Breast epithelium (tissue), 4 donors: ENCODE data around the gene SYK. TPM values are rescaled to one million over a fixed set of nuclear protein-coding genes. Genes with fewer than 3 reads are reported as not detected.

Experiments used
- DNase-seq, 2 donors: peaks; one replicate each; pipeline ENCODE4 v3.0.0-alpha.2; 2019; ENCODE audit warnings: low spot score in 2 of 2
- H3K27ac ChIP-seq, 2 donors: fragments of 200-600 bp; sonication (generic) in 1 of 2; one replicate each; pipeline ENCODE4 v1.5.1; 2016 to 2019; ENCODE audit warnings: mild to moderate bottlenecking in 1 of 2
- H3K27me3 ChIP-seq, 2 donors: fragments of 200-600 bp; sonication (generic) in 1 of 2; one replicate each; pipeline versions ENCODE4 v1.5.1 to v1.6.0; 2017 to 2019; ENCODE audit warnings: control low read depth in 1 of 2, mild to moderate bottlenecking in 1 of 2
- H3K36me3 ChIP-seq: fragments of 200-600 bp; one replicate; pipeline ENCODE4 v1.5.1; 2019
- H3K4me1 ChIP-seq, 2 donors: fragments of 200-600 bp; sonication (generic); one replicate each; pipeline ENCODE4 v1.5.1; 2016 to 2019; ENCODE audit warnings: control low read depth in 1 of 2
- H3K4me3 ChIP-seq, 3 donors: fragments of 200-600 bp; sonication (generic); 1 replicate in 2 of 3; 2 replicates in 1 of 3; pipeline ENCODE4 v1.5.1; 2016 to 2019; ENCODE audit warnings: mild to moderate bottlenecking in 3 of 3, moderate library complexity in 2 of 3
- H3K9me3 ChIP-seq, 2 donors: fragments of 200-600 bp; sonication (generic) in 1 of 2; one replicate each; pipeline ENCODE4 v1.5.1; 2016 to 2019; ENCODE audit warnings: control low read depth in 1 of 2
- CTCF ChIP-seq, 3 donors: fragments of 450-650 bp; IDR thresholded peaks; one replicate each; pipeline ENCODE4 v1.5.1; 2016 to 2017; ENCODE audit warnings: antibody characterized with exemption in 3 of 3, mild to moderate bottlenecking in 3 of 3, moderate library complexity in 3 of 3
- POLR2A ChIP-seq: fragments of 450-650 bp; IDR thresholded peaks from one replicate; pipeline ENCODE4 v1.6.1; 2016; ENCODE audit warnings: antibody characterized with exemption, mild to moderate bottlenecking, moderate library complexity
- POLR2AphosphoS5 ChIP-seq, 3 donors: sonication (generic); formaldehyde crosslinking; IDR thresholded peaks; one replicate each; pipeline ENCODE4 v1.6.1; 2017; ENCODE audit warnings: antibody characterized with exemption in 3 of 3
- intact Hi-C: fragments of 100-400 bp; cut with DNase I; formaldehyde crosslinking; loops from one replicate; pipeline ENCODE4 v1.15.1; 2023; ENCODE audit warnings: low total_unique reads
- total RNA-seq, 3 donors: library from RNA; depleted of rRNA; stranded (reverse); fragments of >200 nt; gene quantifications; one replicate each; pipeline ENCODE4 v1.1.0, GENCODE V29; 2016

The SYK gene
- total RNA-seq, 3 donors from 2014 or later = 11.8 to 37.8 (median 25.9) TPM

GRCh38 chr9:90838581-90839154, 37.0 kb downstream of the SYK start:
- Histone ChIP-seq H3K9me3 (no peaks in the 10 kb centered on the region), H3K4me3 (no peak overlapping the region), H3K27me3 (no peaks in the 10 kb centered on the region), H3K27ac (no peak overlapping the region), H3K36me3 (no peaks in the 10 kb centered on the region), H3K4me1 (no peaks in the 10 kb centered on the region)
- intact Hi-C loops = loop anchor here (5.0 kb wide), 1 partner anchor 726 kb away; no protein-coding TSS in a partner anchor
- TF ChIP-seq POLR2A = no peak
- no peak for TF ChIP-seq CTCF (IDR thresholded peaks at IDR 0.05)
- TF ChIP-seq POLR2AphosphoS5 (IDR thresholded peaks at IDR 0.05) = no peak
- no peak for DNase-seq

- no peak overlapping the region for H3K4me3 ChIP-seq
- no peak overlapping the region for H3K27ac ChIP-seq
- TF ChIP-seq POLR2A = no peak
- TF ChIP-seq CTCF (IDR thresholded peaks at IDR 0.05) = no peak
- TF ChIP-seq POLR2AphosphoS5 (IDR thresholded peaks at IDR 0.05) = no peak
- no peaks in the 10 kb centered on the region for H3K36me3 ChIP-seq
- DNase-seq = no peak
- no peaks in the 10 kb centered on the region for H3K4me1 ChIP-seq
- H3K27me3 ChIP-seq = no peaks in the 10 kb centered on the region
- intact Hi-C loops = loop anchor here (5.0 kb wide), 1 partner anchor 727 kb away; no protein-coding TSS in a partner anchor
- H3K9me3 ChIP-seq = no peaks in the 10 kb centered on the region
These were observed 37.6 kb downstream of the SYK start for GRCh38 chr9:90839183-90839728.

DNA sequence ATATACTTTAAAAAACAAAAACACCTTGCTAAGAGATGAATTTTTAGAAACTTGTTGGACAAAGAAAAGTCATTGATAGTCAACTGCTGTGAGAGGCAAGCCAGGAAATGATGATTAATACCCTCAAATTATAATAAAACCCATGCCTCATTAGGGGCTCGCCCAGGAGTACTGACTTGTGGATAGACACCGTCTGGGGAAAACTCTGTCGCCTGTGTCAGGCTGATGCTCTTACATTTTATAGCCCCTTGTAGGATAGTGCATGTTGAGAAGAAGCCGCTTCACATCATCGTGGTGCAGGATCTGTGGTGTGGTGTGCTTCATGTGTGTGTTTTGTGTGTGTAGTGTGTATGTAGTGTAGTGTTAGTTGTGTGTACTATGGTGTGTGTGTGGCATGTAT, 39.1 kb downstream of the SYK start:
- H3K27me3 ChIP-seq = no peaks in the 10 kb centered on the region
- no peaks in the 10 kb centered on the region for H3K36me3 ChIP-seq
- H3K9me3 ChIP-seq = no peaks in the 10 kb centered on the region
- no peaks in the 10 kb centered on the region for H3K4me1 ChIP-seq
- H3K27ac ChIP-seq = no peak overlapping the region
- TF ChIP-seq POLR2AphosphoS5 (IDR thresholded peaks at IDR 0.05) = no peak
- no peak for TF ChIP-seq POLR2A
- TF ChIP-seq CTCF (IDR thresholded peaks at IDR 0.05) = no peak
- no peak for DNase-seq
- intact Hi-C loops = no loop called here
- no peak overlapping the region for H3K4me3 ChIP-seq

- Histone ChIP-seq H3K36me3 (no peaks in the 10 kb centered on the region), H3K4me1 (no peaks in the 10 kb centered on the region), H3K27ac (no peak overlapping the region), H3K4me3 (no peak overlapping the region), H3K27me3 (no peaks in the 10 kb centered on the region), H3K9me3 (no peaks in the 10 kb centered on the region)
- DNase-seq = no peak
- intact Hi-C loops = no loop called here
- no peak for TF ChIP-seq CTCF (IDR thresholded peaks at IDR 0.05)
- no peak for TF ChIP-seq POLR2A
- no peak for TF ChIP-seq POLR2AphosphoS5 (IDR thresholded peaks at IDR 0.05)
These were observed 39.6 kb downstream of the SYK start for GRCh38 chr9:90841213-90841612.

- Histone ChIP-seq H3K4me3 (no peak overlapping the region), H3K36me3 (no peaks in the 10 kb centered on the region), H3K27ac (no peak overlapping the region), H3K9me3 (no peaks in the 10 kb centered on the region), H3K27me3 (no peaks in the 10 kb centered on the region), H3K4me1 (no peaks in the 10 kb centered on the region)
- intact Hi-C loops = no loop called here
- DNase-seq = no peak
- TF ChIP-seq POLR2A (no peak), POLR2AphosphoS5 (IDR thresholded peaks at IDR 0.05) (no peak), CTCF (IDR thresholded peaks at IDR 0.05) (no peak)
These were observed 40.0 kb downstream of the SYK start for GRCh38 chr9:90841615-90842014.
